ENCODE data around the gene AGK. TPM values are rescaled to one million over a fixed set of nuclear protein-coding genes. Genes with fewer than 3 reads are reported as not detected.

The AGK gene
- total RNA-seq, 1 experiment from 2014 or later, result 32.2 TPM

GRCh38 chr7:141691540-141691939 lies 140.3 kb downstream of the AGK start (continued):
- TF ChIP-seq ZNF281 (CRISPR knock-in tag; IDR thresholded peaks at IDR 0.05) (no peak), TCF7 (CRISPR knock-in tag; IDR thresholded peaks at IDR 0.05; ENCODE audit: low read depth) (no peak), RELA (CRISPR knock-in tag; IDR thresholded peaks at IDR 0.05; ENCODE audit: borderline replicate concordance) (no peak), GABPB1 (CRISPR knock-in tag; IDR thresholded peaks at IDR 0.05) (no peak)

- CTCF ChIA-PET, result interaction anchor here (1.9 kb wide), 1 partner anchor 17 kb away, joined by 5 read pairs; no protein-coding TSS in a partner anchor
These were observed 140.8 kb downstream of the AGK start for GRCh38 chr7:141691961-141692360.

More at GRCh38 chr7:141691961-141692360, 140.8 kb downstream of the AGK start:
- Mint-ChIP-seq H3K27me3 (ENCODE audit: low read depth) (no peaks in the 10 kb centered on the region), H3K4me3 (no peak overlapping the region), H3K27ac (no peak overlapping the region), H3K4me1 (peaks cover 38% of the 10 kb centered on the region), H3K36me3 (no peaks in the 10 kb centered on the region), H3K9me3 (no peaks in the 10 kb centered on the region)
- ATAC-seq (no peak), DNase-seq (ENCODE audit: low spot score) (no peak)
- TF ChIP-seq ATF1 (CRISPR knock-in tag; IDR thresholded peaks at IDR 0.05) (no peak), FOXP4 (CRISPR knock-in tag; IDR thresholded peaks at IDR 0.05) (no peak), SP1 (CRISPR knock-in tag; conservative IDR thresholded peaks at IDR 0.05) (no peak), ZBTB43 (CRISPR knock-in tag; IDR thresholded peaks at IDR 0.05) (no peak), ZSCAN18 (CRISPR knock-in tag; IDR thresholded peaks at IDR 0.05) (no peak), ZNF532 (CRISPR knock-in tag; IDR thresholded peaks at IDR 0.05; ENCODE audit: borderline replicate concordance) (no peak), NR1H2 (CRISPR knock-in tag; IDR thresholded peaks at IDR 0.05) (no peak), ZNF671 (CRISPR knock-in tag; IDR thresholded peaks at IDR 0.05) (no peak), ZNF416 (CRISPR knock-in tag; IDR thresholded peaks at IDR 0.05) (no peak), RELA (CRISPR knock-in tag; IDR thresholded peaks at IDR 0.05; ENCODE audit: borderline replicate concordance) (no peak)
- POLR2A ChIA-PET, result no interaction called here
